ENCODE data around the gene RHOA.

DNA sequence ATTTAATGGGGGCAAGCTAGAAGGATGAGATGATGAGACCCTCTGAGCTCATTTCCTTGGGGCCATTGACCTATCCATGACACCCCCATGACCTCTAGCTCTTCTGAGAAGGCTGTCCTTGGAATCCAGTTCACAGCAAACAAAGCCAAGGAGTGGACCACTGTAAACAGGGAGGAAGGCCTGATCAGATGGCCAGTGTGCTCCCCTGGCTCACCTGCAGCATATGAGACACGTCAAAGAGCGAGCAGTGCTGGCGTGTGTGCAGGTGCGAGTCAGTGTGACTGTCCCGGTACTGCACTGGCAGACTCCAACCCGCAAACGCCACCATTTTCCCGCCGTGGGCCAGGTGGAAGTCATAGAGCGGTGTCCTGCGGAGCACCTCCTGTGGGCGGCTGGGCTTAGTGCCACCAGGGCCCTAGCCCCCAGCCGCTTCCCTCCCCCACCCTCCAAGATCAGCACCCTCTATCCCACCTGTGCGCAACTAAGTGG lies 10.2 kb upstream of the RHOA start:
- no peak for TF ChIP-seq POLR2A (IDR thresholded peaks at IDR 0.05; ENCODE audit: borderline replicate concordance, extremely low read depth, insufficient read depth, insufficient read length)
- TF ChIP-seq, protein P1, sequence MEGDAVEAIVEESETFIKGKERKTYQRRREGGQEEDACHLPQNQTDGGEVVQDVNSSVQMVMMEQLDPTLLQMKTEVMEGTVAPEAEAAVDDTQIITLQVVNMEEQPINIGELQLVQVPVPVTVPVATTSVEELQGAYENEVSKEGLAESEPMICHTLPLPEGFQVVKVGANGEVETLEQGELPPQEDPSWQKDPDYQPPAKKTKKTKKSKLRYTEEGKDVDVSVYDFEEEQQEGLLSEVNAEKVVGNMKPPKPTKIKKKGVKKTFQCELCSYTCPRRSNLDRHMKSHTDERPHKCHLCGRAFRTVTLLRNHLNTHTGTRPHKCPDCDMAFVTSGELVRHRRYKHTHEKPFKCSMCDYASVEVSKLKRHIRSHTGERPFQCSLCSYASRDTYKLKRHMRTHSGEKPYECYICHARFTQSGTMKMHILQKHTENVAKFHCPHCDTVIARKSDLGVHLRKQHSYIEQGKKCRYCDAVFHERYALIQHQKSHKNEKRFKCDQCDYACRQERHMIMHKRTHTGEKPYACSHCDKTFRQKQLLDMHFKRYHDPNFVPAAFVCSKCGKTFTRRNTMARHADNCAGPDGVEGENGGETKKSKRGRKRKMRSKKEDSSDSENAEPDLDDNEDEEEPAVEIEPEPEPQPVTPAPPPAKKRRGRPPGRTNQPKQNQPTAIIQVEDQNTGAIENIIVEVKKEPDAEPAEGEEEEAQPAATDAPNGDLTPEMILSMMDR (IDR thresholded peaks at IDR 0.05 in 2 of 3, conservative IDR thresholded peaks at IDR 0.05 in 1 of 3; ENCODE audit: borderline replicate concordance in 1 of 3, insufficient read depth in 1 of 3, low read depth in 2 of 3, low read length in 2 of 3): no peak
- no peak for TF ChIP-seq EZH2 (IDR thresholded peaks at IDR 0.05)
- TF ChIP-seq RAD21 (IDR thresholded peaks at IDR 0.05; ENCODE audit: low read depth): no peak
- TF ChIP-seq, protein P2, sequence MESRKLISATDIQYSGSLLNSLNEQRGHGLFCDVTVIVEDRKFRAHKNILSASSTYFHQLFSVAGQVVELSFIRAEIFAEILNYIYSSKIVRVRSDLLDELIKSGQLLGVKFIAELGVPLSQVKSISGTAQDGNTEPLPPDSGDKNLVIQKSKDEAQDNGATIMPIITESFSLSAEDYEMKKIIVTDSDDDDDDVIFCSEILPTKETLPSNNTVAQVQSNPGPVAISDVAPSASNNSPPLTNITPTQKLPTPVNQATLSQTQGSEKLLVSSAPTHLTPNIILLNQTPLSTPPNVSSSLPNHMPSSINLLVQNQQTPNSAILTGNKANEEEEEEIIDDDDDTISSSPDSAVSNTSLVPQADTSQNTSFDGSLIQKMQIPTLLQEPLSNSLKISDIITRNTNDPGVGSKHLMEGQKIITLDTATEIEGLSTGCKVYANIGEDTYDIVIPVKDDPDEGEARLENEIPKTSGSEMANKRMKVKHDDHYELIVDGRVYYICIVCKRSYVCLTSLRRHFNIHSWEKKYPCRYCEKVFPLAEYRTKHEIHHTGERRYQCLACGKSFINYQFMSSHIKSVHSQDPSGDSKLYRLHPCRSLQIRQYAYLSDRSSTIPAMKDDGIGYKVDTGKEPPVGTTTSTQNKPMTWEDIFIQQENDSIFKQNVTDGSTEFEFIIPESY (IDR thresholded peaks at IDR 0.05; ENCODE audit: extremely low read depth, insufficient replicate concordance, low read length): no peak
- TF ChIP-seq EGR1 (IDR thresholded peaks at IDR 0.05; ENCODE audit: low read depth): no peak
- TF ChIP-seq CEBPB (IDR thresholded peaks at IDR 0.05; ENCODE audit: low read depth): no peak
- no peak for TF ChIP-seq POLR2AphosphoS5 (IDR thresholded peaks at IDR 0.05; ENCODE audit: low read depth, low read length)
- TF ChIP-seq, protein P3, sequence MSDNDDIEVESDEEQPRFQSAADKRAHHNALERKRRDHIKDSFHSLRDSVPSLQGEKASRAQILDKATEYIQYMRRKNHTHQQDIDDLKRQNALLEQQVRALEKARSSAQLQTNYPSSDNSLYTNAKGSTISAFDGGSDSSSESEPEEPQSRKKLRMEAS (IDR thresholded peaks at IDR 0.05): no peak
